HT-29 (cell line): ENCODE results near the gene CELF4. TPM values are rescaled to one million over a fixed set of nuclear protein-coding genes. Genes with fewer than 3 reads are reported as not detected.
A peak's percentile ranks its signal among the peaks of the same experiment; 100 is the strongest.

Source experiments
- DNase-seq: peaks from one replicate; pipeline ENCODE4 v3.0.0-alpha.2; 2015; ENCODE audit warnings: low spot score
- total RNA-seq: library from RNA; depleted of rRNA; stranded (reverse); fragments of >200 nt; shearing (Covaris generic); gene quantifications from 2 replicates; pipeline ENCODE4 v1.2.3, GENCODE V29; 2014

CELF4 gene
- total RNA-seq, 1 experiment from 2014 or later: not detected

DNA sequence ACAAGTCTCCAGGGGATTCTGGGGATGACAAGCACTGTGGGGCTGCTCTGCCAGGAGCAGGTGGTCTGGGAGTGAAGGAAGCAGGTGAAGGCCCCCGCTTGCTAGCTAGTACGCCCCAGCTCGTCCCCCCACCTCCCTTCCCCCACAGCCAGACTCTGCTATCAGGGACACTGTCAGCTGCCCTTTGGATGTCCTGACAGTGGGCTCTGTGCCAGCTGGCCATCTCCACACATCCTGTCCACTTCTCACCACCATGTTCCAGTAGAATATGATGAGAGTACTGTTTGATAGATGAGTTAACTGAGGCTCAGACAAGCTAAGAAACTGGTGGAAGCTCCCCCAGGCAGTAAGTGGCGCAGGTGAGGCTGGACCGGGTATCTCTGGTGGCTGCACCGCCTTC lies 276.2 kb downstream of the CELF4 start:
- DNase-seq: no peak

DNA sequence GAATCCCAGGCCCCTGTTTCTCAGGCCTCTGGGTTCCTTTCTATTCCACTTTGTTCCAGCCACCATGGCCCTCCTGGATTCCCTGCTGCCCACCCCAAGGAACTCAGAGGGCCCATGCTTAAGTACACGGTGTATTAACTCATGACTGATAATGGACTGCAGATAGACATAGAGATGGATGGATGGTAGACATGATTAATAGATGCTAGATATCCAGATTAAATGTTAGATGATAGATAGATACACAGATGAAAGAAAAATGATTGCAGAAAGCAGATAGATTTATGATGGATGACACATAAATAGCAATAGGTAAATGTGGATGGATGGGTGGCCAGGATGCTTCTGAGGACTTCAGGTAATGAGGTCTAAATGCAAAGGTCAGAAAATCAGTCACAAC lies 278.0 kb downstream of the CELF4 start:
- DNase-seq: no peak

DNA sequence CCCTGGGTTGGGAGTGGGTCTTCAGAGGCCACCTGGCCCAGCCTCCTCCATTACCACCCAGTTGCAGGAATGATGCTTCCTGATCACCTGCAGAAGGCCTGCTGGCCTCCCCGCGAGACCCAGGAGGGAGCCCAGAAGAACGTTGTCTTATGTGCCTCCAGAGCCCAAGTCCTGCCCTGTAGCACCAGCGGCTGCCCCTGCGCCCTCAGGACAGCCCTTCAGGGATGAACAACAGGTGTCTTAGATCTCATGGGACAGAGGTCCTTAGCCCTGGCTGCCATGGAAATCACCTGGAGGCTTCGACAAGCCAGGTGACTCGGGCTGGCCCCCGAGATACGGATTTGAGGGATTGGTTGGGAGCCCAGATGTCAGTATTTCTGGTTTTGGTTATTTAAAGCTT lies 278.8 kb downstream of the CELF4 start:
- no peak for DNase-seq

DNA sequence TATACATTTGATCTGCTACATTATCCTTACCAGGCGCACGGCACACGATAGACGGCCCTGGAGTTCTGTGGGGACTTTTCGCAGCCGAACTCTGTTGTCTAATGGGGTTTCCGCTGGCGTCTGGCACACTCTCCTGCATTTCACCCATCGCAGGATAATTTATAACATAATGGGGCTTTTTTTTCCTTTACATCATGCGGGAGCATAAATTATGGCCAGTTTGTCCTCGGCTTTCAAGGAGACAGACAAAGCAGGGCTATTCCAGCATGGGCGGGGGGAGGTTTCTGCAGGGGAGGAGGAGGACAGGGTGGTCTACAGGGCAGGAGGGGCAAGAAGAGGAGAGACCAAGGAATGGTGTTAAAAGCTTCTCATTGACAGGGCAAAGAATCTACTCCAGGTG lies 279.8 kb downstream of the CELF4 start:
- DNase-seq: no peak

DNA sequence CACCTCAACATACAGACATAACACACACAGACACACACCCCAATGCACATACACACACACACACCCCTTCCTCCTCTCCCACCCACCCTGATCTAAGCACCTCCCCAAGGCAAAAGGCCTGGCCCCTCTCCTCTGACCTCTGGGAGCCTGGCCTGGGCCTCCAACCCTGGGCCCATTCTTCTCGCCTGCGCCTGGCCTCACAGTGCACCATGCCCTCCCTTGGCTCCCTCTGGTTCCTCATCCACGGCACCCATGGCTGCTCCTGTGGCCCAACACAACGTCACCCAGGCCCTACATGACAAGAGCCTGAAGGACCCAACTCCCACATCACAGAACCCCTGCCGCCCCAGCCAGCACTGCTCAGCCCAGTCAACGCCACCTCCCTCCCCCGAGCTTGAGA lies 281.3 kb downstream of the CELF4 start:
- DNase-seq: no peak

DNA sequence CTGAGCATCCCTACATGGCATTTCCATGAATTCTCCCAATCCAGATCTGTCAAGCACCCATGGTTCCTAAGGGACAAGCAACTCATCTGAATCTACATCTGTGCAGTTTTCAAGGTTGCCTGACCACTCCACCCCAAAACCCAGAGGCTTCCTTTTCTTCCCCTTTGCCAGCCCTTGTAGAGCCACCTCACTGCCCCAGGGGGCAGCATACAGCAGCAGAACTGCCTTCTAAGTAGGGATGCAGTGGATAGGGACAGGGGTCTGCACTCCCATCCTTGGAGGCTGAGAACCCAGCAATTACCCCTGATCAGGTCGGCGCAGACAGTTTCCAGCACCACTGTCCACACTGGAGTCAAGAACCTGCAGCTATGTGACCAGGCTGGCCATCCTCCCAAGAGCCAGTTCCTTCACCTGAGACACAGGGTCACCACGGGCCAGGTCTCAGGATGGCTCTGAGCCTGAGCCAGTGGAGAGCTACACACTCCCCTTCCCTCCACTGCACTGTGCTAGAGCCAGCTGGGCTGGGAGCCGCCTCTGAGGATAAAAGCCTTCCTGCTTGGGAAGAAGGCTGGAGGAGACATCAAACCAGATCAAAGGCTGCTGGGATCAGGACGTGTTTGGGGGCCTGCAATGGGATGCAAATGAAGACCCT lies 283.1 kb downstream of the CELF4 start:
- DNase-seq: peak; percentile 9

DNA sequence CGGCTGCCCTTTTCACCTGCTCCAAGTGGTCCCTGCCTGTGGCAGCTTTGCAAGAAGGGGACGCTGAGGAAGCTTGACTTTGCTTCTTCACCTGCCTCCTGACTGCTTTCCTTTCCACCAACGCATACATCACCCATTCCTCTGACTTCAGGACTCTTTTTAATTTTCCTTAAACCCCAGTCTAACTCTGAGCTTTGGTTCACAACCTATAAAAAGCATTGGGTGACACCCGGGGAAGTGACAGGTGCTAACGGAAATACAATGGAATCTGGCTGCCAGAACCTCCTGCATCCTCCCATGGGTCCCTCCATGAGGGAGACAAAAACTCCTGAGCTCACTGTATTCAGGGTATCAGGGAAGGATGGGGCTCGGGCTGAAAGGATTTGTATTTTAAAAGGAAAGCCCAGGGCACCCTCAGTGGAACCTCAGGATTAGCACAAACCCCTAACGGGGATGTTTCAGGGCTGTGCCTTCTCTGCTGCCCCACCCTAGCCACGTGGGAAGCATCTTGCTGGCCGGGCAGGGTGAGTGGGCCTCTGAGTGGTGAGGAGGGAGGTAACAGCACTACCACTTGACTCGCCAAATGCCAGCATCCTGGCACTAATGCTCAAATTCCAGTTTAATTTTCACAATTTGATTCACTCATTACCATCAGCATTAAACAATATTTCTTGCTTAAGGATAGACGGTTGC lies 284.8 kb downstream of the CELF4 start:
- no peak for DNase-seq

DNA sequence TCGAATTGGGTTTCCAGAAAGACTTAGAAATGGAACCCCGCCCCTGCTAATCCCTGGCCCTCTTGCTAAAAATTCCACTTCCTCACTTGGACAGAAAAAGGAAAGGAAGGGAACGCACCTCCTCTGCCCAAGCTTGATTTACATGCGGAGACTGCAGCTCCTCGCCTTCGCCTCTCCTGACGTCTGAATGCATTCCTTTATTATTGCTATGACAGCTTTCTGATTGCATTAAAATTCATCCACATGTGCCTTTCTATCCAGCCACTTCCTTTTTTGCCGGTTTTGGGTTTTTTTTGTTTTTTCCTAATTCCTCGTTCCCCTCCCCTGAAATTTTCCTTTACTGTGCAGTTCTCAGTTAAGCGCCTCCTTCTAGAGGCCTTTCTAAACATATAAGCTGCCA lies 287.8 kb downstream of the CELF4 start:
- DNase-seq: no peak

DNA sequence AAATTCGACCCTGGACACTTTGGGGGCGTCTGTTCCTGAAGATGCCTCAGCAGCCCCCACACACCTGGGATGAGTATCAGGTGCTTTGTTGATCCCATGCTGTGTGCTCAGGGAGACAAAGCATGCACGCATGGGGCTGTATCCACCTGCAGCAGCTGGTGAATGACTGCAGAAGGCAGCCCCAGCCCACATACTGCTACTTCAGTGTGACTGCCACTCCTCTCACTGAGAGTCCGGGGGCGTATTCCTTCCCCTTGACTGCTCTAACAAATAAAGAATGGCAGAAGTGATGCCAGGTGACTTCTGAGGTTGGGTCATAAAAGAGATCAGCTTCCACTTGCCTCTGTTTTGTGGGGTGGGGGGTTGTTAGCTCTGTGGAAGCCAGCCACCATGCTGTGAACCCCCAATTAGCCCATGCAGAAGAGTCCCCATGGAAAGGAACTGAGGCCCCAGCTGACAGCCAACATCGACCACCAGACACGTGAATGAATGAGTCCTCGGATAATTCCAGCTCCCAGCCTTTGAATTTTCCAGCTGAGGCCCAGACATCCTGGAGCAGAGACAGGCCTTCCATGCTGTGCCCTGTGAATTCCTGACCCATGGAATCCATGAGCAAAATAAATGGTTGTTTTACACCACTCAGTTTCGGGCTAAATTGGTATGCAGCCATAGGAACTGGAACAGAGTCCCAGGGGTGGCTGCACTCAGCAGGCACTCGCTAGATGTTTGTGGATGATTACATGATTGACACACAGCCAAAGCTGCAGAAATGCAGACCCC lies 289.3 kb downstream of the CELF4 start:
- no peak for DNase-seq

DNA sequence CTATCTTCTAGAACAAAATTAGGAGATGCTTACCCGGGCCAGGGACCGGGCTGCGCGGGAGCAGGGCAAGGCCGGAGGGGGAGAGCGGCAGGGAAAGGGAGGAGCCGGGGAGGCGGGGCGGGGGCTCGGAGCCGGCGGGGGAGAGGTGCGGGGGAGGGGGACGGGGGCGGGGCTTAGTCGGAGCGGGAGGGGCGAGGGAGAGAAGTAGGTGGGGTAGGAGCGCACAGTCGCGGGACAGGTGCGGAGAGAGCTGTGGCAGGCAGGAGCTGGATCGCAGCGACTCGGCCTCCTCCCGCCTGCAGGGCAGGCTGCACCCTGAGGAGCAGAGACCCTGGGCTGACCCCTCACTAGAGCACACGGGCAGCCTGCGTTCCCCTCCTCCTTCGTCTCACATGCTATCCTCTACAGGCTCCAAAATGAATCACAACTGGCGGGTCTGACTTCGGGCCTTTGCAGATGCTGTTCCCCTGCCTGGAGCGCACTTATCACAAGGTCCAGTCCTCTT lies 290.3 kb downstream of the CELF4 start:
- DNase-seq: no peak

DNA sequence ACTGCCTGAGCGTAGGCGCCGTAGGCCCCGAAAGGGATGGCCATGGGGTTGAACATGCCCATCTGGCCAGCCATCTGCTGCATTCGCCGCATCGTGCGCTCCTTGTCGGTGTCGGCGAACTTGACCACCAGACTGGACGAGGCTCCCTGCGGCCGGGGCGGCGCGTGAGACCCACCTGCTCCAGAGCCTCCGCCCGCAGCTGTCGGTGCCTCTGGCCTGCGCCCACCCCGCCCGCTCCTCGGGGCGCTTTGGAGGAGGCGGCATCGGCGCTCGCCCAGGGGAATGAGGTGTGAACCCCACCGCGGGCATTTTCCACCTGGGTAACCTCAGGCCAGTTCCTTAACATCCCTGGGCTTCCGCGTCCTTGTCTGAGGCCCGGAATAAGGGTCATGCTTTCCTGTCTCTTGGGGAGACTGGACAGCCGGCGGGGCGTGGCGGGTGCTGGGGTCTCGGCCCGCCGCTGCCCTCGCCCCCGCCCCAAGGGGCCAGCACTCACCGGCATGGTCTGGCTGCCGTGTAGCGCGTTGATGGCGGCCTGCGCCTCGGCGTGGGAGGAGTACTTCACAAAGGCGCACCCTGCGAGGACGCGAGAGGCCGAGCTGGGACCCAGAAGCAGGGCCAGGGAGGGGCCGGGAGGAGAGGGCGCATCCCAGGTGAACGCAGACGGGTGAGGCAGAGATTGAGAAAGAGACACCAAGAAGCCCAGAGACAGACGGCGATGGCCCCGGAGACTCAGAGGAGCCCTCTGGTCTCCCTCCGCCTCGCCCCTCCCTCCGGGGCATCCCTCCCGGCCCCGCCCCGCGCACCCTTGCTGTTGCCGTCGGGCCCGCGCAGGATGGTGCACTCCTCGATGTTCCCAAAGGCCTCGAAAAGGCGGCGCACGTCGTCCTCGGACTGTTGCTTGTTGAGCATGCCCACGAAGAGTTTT lies 291.0 kb downstream of the CELF4 start:
- no peak for DNase-seq

DNA sequence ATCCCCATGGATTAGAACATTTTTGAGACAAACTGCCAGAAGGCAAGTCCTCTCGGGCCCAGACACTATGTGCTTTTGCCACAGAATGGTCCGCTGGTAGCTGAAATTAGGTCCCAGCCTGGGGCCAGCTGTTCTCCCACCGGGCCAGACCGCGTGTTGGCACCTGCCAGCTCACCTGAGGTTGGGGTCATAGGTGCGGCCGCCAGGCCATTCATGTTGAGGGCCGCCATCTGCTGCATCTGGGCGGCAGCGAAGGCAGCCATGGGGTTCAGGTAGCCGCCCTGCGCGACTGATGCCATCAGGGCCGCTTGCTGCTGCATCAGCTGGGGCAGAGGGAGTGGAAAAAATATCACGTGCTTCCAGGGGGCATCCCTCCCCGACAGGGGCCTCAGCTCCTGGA lies 292.8 kb downstream of the CELF4 start:
- no peak for DNase-seq

DNA sequence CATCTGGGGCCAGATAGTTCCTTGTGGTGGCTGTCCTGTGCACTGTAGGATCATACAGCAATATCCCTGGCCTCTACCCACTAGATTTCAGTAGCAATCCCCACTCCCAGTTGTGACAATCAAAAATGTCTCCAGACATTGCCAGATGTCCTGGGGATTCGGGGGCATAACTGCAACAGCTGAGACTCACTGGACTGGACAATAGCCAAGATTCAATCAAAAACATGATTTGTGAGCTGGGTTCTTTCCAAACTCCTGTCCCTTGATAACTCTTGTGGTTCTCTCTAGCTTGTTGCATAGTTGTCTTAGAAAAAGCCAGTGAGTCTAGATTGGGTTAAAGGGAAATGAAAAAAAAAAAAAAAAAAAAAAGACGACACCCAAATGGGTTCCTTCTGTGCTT lies 293.4 kb downstream of the CELF4 start:
- no peak for DNase-seq

DNA sequence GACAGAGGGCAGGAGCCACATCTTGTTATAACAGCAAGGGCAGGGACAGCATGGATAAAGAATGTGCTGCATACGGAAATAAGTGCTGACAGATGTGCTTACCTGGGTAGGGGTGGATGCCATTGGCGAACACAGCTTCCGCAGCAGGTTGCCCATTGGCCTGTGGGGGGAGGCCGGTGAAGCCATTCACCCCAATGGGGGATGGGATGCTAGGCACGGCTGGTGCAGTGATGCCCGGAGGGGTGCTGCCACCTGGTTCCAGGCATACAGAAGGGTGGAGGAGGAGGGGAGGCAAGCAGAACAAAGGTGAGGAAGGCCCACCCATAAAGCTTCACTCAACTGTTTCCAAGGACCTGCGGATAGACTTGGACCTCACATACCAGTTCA lies 294.9 kb downstream of the CELF4 start:
- DNase-seq: no peak

DNA sequence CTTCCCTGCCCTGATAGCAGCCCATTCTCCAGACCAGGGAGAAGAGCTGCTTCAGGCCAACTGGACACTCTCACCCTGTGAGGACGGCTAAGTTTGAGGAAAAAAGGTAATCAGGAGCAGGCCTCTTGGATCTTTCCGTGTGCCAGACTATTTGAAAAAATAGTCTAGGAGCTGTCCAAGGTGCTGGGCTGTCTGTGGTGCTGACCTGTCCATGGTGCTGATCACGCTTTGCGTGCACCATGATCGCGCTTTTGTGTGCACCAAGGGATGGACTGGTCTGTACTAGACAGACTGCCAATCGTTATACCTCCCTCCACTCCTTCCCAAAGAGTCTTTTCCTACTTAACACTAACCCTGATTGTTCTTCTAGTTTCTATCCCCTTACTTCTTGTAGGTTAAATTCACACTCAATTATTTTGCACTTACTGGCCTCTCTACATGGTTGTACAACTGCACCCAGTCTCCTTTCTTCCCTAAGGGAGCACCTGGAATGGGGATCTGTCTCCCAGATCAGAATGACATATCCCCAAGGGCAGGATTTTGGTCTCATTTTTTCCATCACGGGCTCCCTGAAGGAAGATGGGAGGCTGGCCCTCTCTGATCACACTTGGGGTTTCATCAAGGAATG lies 295.4 kb downstream of the CELF4 start:
- peak; percentile 21 for DNase-seq

DNA sequence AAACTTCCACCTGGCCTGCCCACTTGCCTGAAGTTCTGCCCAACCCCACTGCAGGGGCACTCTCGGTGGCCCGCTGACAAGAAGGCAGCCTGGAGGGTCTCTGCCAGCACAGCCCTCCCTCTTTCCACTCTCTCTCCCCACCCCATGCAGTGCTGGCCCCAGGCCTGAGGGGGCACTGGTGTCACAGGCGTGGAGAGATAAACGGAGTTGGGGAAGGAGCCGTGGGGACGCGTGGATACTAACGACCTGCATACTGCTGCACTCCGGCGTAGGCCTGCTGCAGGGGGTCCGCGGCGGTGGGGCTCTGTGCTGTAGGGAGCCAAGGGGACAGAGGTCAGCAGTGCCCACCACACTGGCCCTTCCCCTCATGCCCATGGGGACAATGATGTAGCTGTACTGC lies 299.3 kb downstream of the CELF4 start:
- DNase-seq: no peak

DNA sequence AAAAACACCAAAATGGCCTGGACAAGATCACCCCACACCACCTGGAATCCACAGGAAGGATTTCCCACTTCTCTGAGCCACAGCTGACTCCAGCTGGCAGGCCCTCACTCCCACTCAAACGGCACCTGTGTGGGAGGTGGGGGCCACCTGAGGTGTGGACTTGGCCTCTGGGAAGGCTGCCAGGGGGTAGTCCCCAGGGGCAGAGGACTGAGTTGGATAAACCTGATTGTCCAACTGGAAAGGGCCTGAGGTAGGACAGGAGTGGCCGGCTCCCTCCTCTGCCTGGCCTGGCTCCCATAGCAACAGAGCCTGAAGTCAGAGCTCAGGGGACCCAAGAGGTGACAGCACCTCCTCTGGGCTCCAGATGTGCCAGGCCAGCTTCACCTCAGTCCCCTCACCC lies 300.2 kb downstream of the CELF4 start:
- no peak for DNase-seq

DNA sequence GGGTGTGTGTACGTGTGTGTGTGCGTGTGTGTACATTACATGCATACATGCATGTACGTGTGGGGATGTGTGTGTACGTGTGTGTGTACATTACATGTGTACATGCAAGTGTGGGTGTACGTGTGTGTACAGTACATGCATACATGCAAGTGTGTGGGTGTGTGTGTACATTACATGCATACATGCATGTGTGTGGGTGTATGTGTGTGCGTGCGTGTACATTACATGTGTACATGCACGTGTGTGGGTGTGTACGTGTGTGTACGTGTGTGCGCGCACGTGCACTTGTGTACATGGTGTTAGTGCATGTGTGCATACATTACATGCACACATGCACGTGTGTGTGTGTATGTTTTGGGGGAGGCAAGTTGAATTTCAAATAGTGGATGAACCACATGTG lies 300.6 kb downstream of the CELF4 start:
- DNase-seq: no peak

DNA sequence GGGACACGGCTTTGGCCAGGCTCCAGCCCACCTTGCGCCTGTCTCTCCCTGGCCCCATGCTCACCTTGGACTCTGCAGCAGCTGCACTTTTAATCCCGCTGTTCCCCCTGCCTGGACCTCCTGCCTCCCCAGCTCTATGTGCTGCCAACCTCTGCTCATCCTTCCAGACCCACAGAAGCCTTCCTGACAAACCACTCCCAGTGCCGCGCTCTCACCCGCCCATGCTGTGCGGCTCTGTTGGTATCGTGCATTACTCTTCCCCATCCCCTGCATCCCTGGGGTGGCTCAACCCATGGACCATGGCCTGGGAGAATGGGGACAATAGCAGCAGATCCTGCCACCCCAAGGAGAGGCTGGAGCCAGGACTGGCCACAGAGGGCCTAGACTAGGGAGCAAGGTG lies 303.6 kb downstream of the CELF4 start:
- no peak for DNase-seq

DNA sequence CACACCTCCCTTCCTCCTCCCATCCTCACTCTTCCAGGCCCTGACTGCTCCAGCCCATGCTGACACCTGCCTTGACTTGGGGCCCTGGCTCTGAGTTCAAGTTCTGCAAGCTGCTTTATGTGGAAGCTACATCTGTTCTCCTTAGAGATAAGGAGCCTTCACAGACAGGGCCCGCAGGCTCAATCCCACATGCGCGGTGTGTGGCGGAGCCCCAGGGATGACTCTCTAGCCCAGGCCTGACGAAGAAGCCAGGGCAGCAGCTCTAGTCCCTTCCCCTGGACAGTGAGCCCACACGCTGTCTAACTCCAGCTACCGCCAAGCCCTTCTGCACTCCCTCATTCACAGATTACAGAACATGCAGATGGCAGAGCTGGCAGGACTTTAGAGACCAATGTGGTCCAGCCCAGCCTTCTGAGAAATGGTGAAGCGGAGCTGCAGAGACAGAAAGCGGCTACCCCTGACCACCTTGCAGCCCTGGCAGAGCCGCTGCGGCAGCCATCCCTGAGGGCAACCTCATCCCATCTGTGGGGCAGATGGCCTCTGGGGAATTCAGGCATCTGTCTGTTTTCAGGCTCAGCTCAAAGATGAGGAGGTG lies 304.3 kb downstream of the CELF4 start:
- no peak for DNase-seq
